ENCODE results near the gene CACNA1C. TPM values are rescaled to one million over a fixed set of nuclear protein-coding genes. Genes with fewer than 3 reads are reported as not detected.

CACNA1C gene
- total and polyA plus RNA-seq, 5 donors: 34.6 to 163 (median 123) TPM

GRCh38 chr12:2536724-2537123 lies 483.9 kb downstream of the CACNA1C start:
- Histone ChIP-seq H3K27me3 (ENCODE audit: control insufficient read depth, insufficient read depth) (no peaks in the 10 kb centered on the region), H3K27ac (ENCODE audit: low read length) (no peak overlapping the region), H3K9me3 (ENCODE audit: control insufficient read depth, low read length) (no peaks in the 10 kb centered on the region), H3K4me3 (ENCODE audit: low read length) (no peak overlapping the region), H3K4me1 (ENCODE audit: control insufficient read depth, insufficient read depth, low read length) (no peaks in the 10 kb centered on the region)
- intact Hi-C loops (cut with DNase I): no loop called here
- 95% methylated on average over 4 of the region's 4 CpGs for WGBS
- no peak for ATAC-seq
- no peak for DNase-seq

GRCh38 chr12:2537868-2538541 lies 485.2 kb downstream of the CACNA1C start:
- Histone ChIP-seq H3K27ac (ENCODE audit: low read length) (no peak overlapping the region), H3K4me3 (ENCODE audit: low read length) (no peak overlapping the region), H3K27me3 (ENCODE audit: control insufficient read depth, insufficient read depth) (no peaks in the 10 kb centered on the region), H3K9me3 (ENCODE audit: control insufficient read depth, low read length) (no peaks in the 10 kb centered on the region), H3K4me1 (ENCODE audit: control insufficient read depth, insufficient read depth, low read length) (no peaks in the 10 kb centered on the region)
- DNase-seq: no peak
- ATAC-seq: no peak
- 85% methylated on average over 5 of the region's 5 CpGs for WGBS
- intact Hi-C loops (cut with DNase I): no loop called here

GRCh38 chr12:2539938-2540337 lies 487.2 kb downstream of the CACNA1C start:
- WGBS: 47% methylated on average over 8 of the region's 8 CpGs

GRCh38 chr12:2540535-2540941 lies 487.8 kb downstream of the CACNA1C start:
- Histone ChIP-seq H3K9me3 (ENCODE audit: control insufficient read depth, low read length) (no peaks in the 10 kb centered on the region), H3K4me3 (ENCODE audit: low read length) (no peak overlapping the region), H3K4me1 (ENCODE audit: control insufficient read depth, insufficient read depth, low read length) (no peaks in the 10 kb centered on the region), H3K27me3 (ENCODE audit: control insufficient read depth, insufficient read depth) (no peaks in the 10 kb centered on the region), H3K27ac (ENCODE audit: low read length) (no peak overlapping the region)
- intact Hi-C loops (cut with DNase I): no loop called here
- WGBS: 41% methylated on average over 13 of the region's 13 CpGs
- ATAC-seq (peak in 1 of 2 donors; percentile 86), DNase-seq (peak; percentile 61 to 69 (median 64))

More at GRCh38 chr12:2539938-2540337, 487.2 kb downstream of the CACNA1C start:
- Histone ChIP-seq H3K27me3 (ENCODE audit: control insufficient read depth, insufficient read depth) (no peaks in the 10 kb centered on the region), H3K9me3 (ENCODE audit: control insufficient read depth, low read length) (no peaks in the 10 kb centered on the region), H3K27ac (ENCODE audit: low read length) (no peak overlapping the region), H3K4me1 (ENCODE audit: control insufficient read depth, insufficient read depth, low read length) (no peaks in the 10 kb centered on the region), H3K4me3 (ENCODE audit: low read length) (no peak overlapping the region)
- ATAC-seq: no peak
- intact Hi-C loops (cut with DNase I): no loop called here
- DNase-seq: peak; percentile 65 to 80 (median 77)

GRCh38 chr12:2541631-2542204 lies 488.9 kb downstream of the CACNA1C start:
- intact Hi-C loops (cut with DNase I): no loop called here
- peaks cover under 1% of the 10 kb centered on the region for H3K4me1 ChIP-seq (ENCODE audit: control insufficient read depth, insufficient read depth, low read length)
- no peaks in the 10 kb centered on the region for H3K9me3 ChIP-seq (ENCODE audit: control insufficient read depth, low read length)
- DNase-seq: no peak
- H3K27ac ChIP-seq (ENCODE audit: low read length): peak overlapping the region; percentile 5
- H3K4me3 ChIP-seq (ENCODE audit: low read length): no peak overlapping the region
- no peaks in the 10 kb centered on the region for H3K27me3 ChIP-seq (ENCODE audit: control insufficient read depth, insufficient read depth)
- ATAC-seq: no peak
- WGBS: 77% methylated on average over 13 of the region's 13 CpGs

GRCh38 chr12:2543801-2544200 lies 491.0 kb downstream of the CACNA1C start:
- no peaks in the 10 kb centered on the region for H3K9me3 ChIP-seq (ENCODE audit: control insufficient read depth, low read length)
- DNase-seq (no peak), ATAC-seq (no peak)
- H3K4me1 ChIP-seq (ENCODE audit: control insufficient read depth, insufficient read depth, low read length): peaks cover 2% of the 10 kb centered on the region
- H3K27me3 ChIP-seq (ENCODE audit: control insufficient read depth, insufficient read depth): no peaks in the 10 kb centered on the region
- no peak overlapping the region for H3K27ac ChIP-seq (ENCODE audit: low read length)
- intact Hi-C loops (cut with DNase I): no loop called here
- 88% methylated on average over 3 of the region's 3 CpGs for WGBS
- H3K4me3 ChIP-seq (ENCODE audit: low read length): no peak overlapping the region

- intact Hi-C loops (cut with DNase I): no loop called here
- DNase-seq: no peak
- Histone ChIP-seq H3K27me3 (ENCODE audit: control insufficient read depth, insufficient read depth) (no peaks in the 10 kb centered on the region), H3K27ac (ENCODE audit: low read length) (no peak overlapping the region), H3K4me1 (ENCODE audit: control insufficient read depth, insufficient read depth, low read length) (peaks cover 2% of the 10 kb centered on the region), H3K4me3 (ENCODE audit: low read length) (no peak overlapping the region), H3K9me3 (ENCODE audit: control insufficient read depth, low read length) (no peaks in the 10 kb centered on the region)
- no peak for ATAC-seq
Measured at GRCh38 chr12:2544230-2544629, 491.4 kb downstream of the CACNA1C start.

- H3K27ac ChIP-seq (ENCODE audit: low read length): peak overlapping the region; percentile 27
- intact Hi-C loops (cut with DNase I): no loop called here
- H3K4me1 ChIP-seq (ENCODE audit: control insufficient read depth, insufficient read depth, low read length): peaks cover 2% of the 10 kb centered on the region
- ATAC-seq: peak; percentile 19 to 68
- no peak overlapping the region for H3K4me3 ChIP-seq (ENCODE audit: low read length)
- DNase-seq: peak in 1 of 3 donors; percentile 56
- H3K9me3 ChIP-seq (ENCODE audit: control insufficient read depth, low read length): no peaks in the 10 kb centered on the region
- no peaks in the 10 kb centered on the region for H3K27me3 ChIP-seq (ENCODE audit: control insufficient read depth, insufficient read depth)
- WGBS: 77% methylated on average over 11 of the region's 11 CpGs
Measured at GRCh38 chr12:2547273-2548044, 494.7 kb downstream of the CACNA1C start.

- H3K4me3 ChIP-seq (ENCODE audit: low read length): no peak overlapping the region
- 86% methylated on average over 2 of the region's 2 CpGs for WGBS
- intact Hi-C loops (cut with DNase I): no loop called here
- no peaks in the 10 kb centered on the region for H3K9me3 ChIP-seq (ENCODE audit: control insufficient read depth, low read length)
- peaks cover 2% of the 10 kb centered on the region for H3K4me1 ChIP-seq (ENCODE audit: control insufficient read depth, insufficient read depth, low read length)
- ATAC-seq (peak in 1 of 2 donors; percentile 17), DNase-seq (no peak)
- H3K27ac ChIP-seq (ENCODE audit: low read length): no peak overlapping the region
- no peaks in the 10 kb centered on the region for H3K27me3 ChIP-seq (ENCODE audit: control insufficient read depth, insufficient read depth)
Measured at GRCh38 chr12:2548081-2548480, 495.3 kb downstream of the CACNA1C start.

- peak in 1 of 2 donors; percentile 65 for ATAC-seq
- Histone ChIP-seq H3K4me3 (ENCODE audit: low read length) (no peak overlapping the region), H3K27me3 (ENCODE audit: control insufficient read depth, insufficient read depth) (no peaks in the 10 kb centered on the region), H3K9me3 (ENCODE audit: control insufficient read depth, low read length) (no peaks in the 10 kb centered on the region), H3K4me1 (ENCODE audit: control insufficient read depth, insufficient read depth, low read length) (peaks cover 2% of the 10 kb centered on the region), H3K27ac (ENCODE audit: low read length) (no peak overlapping the region)
- intact Hi-C loops (cut with DNase I): no loop called here
- no peak for DNase-seq
- 72% methylated on average over 17 of the region's 17 CpGs for WGBS
Measured at GRCh38 chr12:2550561-2551411, 498.0 kb downstream of the CACNA1C start.
